Ovary (tissue), 3 donors: ENCODE measurements around the gene PCDHA11.

Source experiments
- POLR2A ChIP-seq: fragments of 450-650 bp; IDR thresholded peaks from one replicate; pipeline ENCODE4 v1.6.1; 2017; ENCODE audit warnings: antibody characterized with exemption, mild to moderate bottlenecking, moderate library complexity
- TF ChIP-seq, protein P1 (sequence below), 3 donors: fragments of 450-650 bp in 2 of 3; fragments of 200-600 bp in 1 of 3; IDR thresholded peaks; one replicate each; pipeline versions ENCODE4 v1.5.1 to v1.8.0; 2016 to 2022; ENCODE audit warnings: antibody characterized with exemption in 3 of 3, mild to moderate bottlenecking in 1 of 3
- donor health status: DM: no; HTN: no; CAD: no.

- TF ChIP-seq POLR2A, result no peak
- TF ChIP-seq, protein P1, sequence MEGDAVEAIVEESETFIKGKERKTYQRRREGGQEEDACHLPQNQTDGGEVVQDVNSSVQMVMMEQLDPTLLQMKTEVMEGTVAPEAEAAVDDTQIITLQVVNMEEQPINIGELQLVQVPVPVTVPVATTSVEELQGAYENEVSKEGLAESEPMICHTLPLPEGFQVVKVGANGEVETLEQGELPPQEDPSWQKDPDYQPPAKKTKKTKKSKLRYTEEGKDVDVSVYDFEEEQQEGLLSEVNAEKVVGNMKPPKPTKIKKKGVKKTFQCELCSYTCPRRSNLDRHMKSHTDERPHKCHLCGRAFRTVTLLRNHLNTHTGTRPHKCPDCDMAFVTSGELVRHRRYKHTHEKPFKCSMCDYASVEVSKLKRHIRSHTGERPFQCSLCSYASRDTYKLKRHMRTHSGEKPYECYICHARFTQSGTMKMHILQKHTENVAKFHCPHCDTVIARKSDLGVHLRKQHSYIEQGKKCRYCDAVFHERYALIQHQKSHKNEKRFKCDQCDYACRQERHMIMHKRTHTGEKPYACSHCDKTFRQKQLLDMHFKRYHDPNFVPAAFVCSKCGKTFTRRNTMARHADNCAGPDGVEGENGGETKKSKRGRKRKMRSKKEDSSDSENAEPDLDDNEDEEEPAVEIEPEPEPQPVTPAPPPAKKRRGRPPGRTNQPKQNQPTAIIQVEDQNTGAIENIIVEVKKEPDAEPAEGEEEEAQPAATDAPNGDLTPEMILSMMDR (IDR thresholded peaks at IDR 0.05), result no peak
Observed at GRCh38 chr5:140855772-140856674, 12.7 kb upstream of the PCDHA11 start, which contains the start of gene PCDHA10.
